Measurements from ENCODE around the gene CCDC68. TPM values are rescaled to one million over a fixed set of nuclear protein-coding genes. Genes with fewer than 3 reads are reported as not detected.

The CCDC68 gene
- total and polyA plus RNA-seq, 12 donors: 2.0 to 19.3 (median 4.9) TPM

DNA sequence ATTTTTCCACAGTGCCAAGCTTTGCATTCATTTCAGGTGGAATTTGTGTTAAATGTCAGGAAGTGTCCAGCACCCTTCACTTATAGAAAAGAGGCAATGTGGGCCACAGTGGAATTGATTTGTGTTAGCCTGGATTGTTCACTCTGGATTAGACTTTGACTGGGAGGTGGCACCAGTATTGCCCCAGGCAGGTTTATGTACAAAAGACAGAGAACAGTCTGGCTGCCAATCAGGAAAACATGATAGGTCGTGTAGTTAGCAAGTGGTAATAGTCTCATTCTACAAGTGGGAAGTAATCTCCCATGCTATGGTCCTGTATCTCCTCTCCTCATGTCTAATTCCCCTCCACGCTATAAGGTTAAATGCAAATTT, 85.4 kb downstream of the CCDC68 start:
- intact Hi-C loops (cut with DNase I): no loop called here
- TF ChIP-seq POLR2A (IDR thresholded peaks at IDR 0.05): no peak
- TF ChIP-seq, protein P1, sequence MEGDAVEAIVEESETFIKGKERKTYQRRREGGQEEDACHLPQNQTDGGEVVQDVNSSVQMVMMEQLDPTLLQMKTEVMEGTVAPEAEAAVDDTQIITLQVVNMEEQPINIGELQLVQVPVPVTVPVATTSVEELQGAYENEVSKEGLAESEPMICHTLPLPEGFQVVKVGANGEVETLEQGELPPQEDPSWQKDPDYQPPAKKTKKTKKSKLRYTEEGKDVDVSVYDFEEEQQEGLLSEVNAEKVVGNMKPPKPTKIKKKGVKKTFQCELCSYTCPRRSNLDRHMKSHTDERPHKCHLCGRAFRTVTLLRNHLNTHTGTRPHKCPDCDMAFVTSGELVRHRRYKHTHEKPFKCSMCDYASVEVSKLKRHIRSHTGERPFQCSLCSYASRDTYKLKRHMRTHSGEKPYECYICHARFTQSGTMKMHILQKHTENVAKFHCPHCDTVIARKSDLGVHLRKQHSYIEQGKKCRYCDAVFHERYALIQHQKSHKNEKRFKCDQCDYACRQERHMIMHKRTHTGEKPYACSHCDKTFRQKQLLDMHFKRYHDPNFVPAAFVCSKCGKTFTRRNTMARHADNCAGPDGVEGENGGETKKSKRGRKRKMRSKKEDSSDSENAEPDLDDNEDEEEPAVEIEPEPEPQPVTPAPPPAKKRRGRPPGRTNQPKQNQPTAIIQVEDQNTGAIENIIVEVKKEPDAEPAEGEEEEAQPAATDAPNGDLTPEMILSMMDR (IDR thresholded peaks at IDR 0.05): no peak
- 67 to 84% (median 71%) methylated on average over 2 of the region's 2 CpGs for WGBS, 4 donors
- no peaks in the 10 kb centered on the region for H3K9me3 ChIP-seq (replicated peaks in 1 of 3)
- no peaks in the 10 kb centered on the region for H3K36me3 ChIP-seq (replicated peaks in 1 of 2)
- no peak overlapping the region for H3K27ac ChIP-seq
- no peaks in the 10 kb centered on the region for H3K27me3 ChIP-seq
- no peaks in the 10 kb centered on the region for H3K4me1 ChIP-seq (replicated peaks in 1 of 2)
- no peak overlapping the region for H3K4me3 ChIP-seq
- no peak for DNase-seq

DNA sequence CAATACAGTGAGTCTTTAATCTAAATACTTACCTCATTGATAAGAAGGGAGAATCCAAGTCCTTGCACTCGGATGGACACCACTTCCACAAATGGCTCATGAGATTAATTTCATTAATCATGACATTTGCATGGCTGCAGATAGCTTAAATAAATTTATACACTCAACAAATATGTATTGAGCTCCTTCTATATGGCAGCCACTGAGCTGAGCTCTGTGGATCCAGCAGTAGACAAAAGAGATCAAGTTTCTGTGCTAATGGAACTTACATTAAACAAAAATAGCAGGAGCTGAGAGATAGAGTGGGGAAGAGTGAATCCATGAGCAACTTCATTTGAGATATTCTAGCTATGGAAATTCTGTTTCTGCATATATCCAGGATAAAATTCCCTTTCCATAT, 86.6 kb downstream of the CCDC68 start:
- no peaks in the 10 kb centered on the region for H3K36me3 ChIP-seq (replicated peaks in 1 of 2)
- H3K4me3 ChIP-seq: no peak overlapping the region
- 56 to 71% (median 58%) methylated on average over 1 of the region's 1 CpG for WGBS, 4 donors
- H3K9me3 ChIP-seq (replicated peaks in 1 of 3): no peaks in the 10 kb centered on the region
- no peaks in the 10 kb centered on the region for H3K27me3 ChIP-seq
- no peak overlapping the region for H3K27ac ChIP-seq
- no peak for DNase-seq
- H3K4me1 ChIP-seq (replicated peaks in 1 of 2): no peaks in the 10 kb centered on the region
- intact Hi-C loops (cut with DNase I): no loop called here
- TF ChIP-seq, protein P1 (IDR thresholded peaks at IDR 0.05): no peak
- TF ChIP-seq POLR2A (IDR thresholded peaks at IDR 0.05): no peak

DNA sequence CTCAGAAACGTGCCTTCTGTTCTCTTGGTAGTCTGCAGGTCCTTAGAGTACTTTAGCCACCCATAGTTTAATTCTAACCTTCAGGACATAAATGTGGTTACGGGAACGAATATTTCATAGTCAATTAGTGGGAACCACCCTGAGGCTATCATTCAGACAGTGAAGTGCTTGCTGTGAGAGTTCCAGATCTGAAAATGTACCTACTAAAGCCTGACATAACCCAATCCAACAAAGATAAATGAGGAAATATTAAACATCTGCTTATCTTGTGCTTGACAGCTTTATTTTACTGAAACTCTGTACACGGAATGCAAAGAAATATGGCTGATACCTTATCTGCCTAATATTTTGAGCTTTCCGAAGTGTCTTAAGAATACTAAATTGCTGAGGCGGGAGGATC, 88.0 kb downstream of the CCDC68 start:
- Histone ChIP-seq H3K4me1 (replicated peaks in 1 of 2) (no peaks in the 10 kb centered on the region), H3K36me3 (replicated peaks in 1 of 2) (no peaks in the 10 kb centered on the region), H3K4me3 (no peak overlapping the region), H3K27ac (no peak overlapping the region), H3K9me3 (replicated peaks in 1 of 3) (no peaks in the 10 kb centered on the region), H3K27me3 (no peaks in the 10 kb centered on the region)
- 55 to 67% (median 62%) methylated on average over 6 of the region's 6 CpGs for WGBS, 4 donors
- intact Hi-C loops (cut with DNase I): no loop called here
- DNase-seq: no peak
- no peak for TF ChIP-seq POLR2A (IDR thresholded peaks at IDR 0.05)
- TF ChIP-seq, protein P1 (IDR thresholded peaks at IDR 0.05): no peak

DNA sequence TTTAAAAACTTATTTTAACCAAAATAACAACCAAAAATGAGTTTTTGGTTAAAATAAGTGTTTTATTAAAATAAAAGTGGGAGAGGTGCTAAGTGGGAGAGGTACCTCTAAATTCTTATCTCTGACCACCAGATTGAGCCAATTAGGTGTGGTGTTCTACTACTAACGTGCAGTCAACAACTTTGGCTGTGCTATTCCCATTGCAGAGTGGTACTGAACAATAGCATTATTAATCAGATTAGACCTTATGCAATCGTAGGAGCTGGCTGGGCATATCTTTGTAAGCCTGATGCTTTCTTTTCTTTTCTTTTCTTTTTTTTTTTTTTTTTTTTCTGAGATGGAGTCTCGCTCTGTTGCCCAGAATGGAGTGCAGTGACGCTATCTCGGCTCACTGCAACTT, 92.1 kb downstream of the CCDC68 start:
- Histone ChIP-seq H3K4me1 (replicated peaks in 1 of 2) (no peaks in the 10 kb centered on the region), H3K9me3 (replicated peaks in 1 of 3) (no peaks in the 10 kb centered on the region), H3K27me3 (no peaks in the 10 kb centered on the region), H3K36me3 (replicated peaks in 1 of 2) (no peaks in the 10 kb centered on the region), H3K4me3 (no peak overlapping the region), H3K27ac (no peak overlapping the region)
- no peak for DNase-seq
- TF ChIP-seq, protein P1 (IDR thresholded peaks at IDR 0.05): no peak
- no peak for TF ChIP-seq POLR2A (IDR thresholded peaks at IDR 0.05)
- intact Hi-C loops (cut with DNase I): no loop called here
- WGBS, 4 donors: 79 to 92% (median 87%) methylated on average over 5 of the region's 5 CpGs
